ENCODE results near the gene TASP1.
A peak's percentile ranks its signal among the peaks of the same experiment; 100 is the strongest.

Gene TASP1

DNA sequence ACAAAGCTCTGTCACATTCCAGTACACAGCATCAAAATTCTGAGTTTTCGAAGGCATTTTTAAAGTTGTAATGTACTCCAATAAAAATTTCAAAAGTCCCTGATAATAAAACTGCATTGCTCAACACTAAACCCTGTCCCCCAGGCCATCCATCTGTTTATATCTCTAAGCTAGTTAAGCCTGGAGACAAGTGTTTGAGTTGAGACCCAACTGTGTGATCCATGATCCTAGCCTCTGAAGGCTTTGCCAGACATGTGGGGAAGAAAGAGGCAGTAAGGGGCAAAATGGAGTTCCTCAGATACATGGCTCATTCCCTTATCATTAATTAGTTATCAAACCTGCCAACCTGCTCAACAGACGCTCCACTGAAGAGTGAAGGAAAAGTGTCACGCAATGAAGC, 219.3 kb downstream of the TASP1 start:
- H3K4me3 ChIP-seq: no peak overlapping the region
- H3K27me3 ChIP-seq: no peaks in the 10 kb centered on the region
- H3K9me3 ChIP-seq (replicated peaks in 1 of 11): no peaks in the 10 kb centered on the region
- H3K27ac ChIP-seq: no peak overlapping the region
- no peak overlapping the region for H3K9ac ChIP-seq
- no peak for TF ChIP-seq Cebpa-rat (IDR thresholded peaks at IDR 0.05)
- H3K4me2 ChIP-seq: peak overlapping the region in 2 of 11 experiments; percentile 26 to 34; a peak in 1 of 22 replicates
- H3K4me1 ChIP-seq: peaks cover 0 to 14% (median 5%) of the 10 kb centered on the region in 10 experiments; a peak in 8 of 20 replicates
- peaks cover 7 to 32% (median 15%) of the 10 kb centered on the region in 11 experiments for H3K36me3 ChIP-seq
- no peaks in the 10 kb centered on the region for H4K20me1 ChIP-seq

DNA sequence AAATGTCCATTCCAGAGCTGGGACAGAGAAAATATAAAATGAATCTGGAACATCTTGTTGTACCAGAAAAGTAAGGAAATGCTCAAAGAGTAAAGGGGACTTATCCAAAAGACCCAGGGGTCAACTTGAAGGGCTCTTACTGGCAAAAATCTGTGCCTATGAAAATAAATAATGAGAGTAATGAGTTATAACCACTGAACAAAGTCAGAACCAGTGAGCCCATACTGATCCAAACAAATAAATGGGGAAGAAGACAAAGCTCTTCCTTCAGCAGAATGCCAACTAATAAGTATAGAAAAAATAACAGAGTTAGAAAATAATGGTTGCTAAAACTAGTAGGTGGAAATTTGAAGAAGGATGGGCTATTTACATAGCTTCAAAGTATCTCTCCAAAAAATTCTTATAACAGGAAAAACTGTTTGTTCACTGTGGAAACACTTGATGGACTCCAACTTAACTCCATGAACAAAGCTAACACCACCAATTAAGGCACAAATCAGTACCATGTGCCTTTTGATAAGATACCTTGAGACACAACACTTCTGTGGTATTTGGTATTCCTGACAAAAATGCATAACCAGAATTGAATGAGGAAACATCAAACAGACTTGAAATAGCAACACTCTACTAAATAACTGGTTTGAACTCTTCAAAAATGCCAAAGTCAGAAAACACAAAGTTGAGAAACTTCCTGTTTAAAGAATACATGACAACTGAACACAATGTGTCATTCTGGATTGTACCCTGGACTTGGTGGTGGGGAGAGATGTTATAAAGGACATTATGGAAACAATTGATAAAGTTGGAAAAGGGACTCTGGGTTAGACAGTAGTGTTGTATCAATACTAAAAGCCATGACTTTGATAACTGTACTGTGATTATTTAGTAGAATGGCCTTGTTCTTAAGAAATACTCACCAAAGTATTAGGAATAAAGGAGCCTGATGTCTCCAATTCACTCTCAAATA, 220.2 kb downstream of the TASP1 start:
- no peak overlapping the region for H3K9ac ChIP-seq
- peaks cover 0 to 14% (median 5%) of the 10 kb centered on the region in 10 experiments; a peak in 8 of 20 replicates for H3K4me1 ChIP-seq

DNA sequence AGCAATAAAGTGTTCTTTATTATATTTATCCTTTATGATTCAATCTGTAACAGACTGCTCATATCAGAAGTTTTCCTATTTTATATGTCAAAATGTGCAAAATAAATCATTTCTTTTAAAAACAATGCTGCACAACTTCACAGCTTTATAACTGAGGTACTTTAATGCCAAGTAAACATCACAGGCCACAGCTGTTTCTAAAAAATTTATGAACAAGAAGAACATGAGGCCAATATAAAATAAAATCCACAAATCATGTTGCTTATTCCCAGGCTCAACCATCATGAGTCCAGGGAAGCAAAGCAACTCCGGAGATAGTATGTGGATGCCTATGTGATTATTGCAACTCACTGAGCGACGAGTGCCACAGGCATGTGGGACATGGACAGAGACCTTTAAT, 222.2 kb downstream of the TASP1 start:
- no peak overlapping the region for H3K4me3 ChIP-seq
- H3K4me2 ChIP-seq: no peak overlapping the region
- H3K9me3 ChIP-seq (replicated peaks in 1 of 11): no peaks in the 10 kb centered on the region
- no peaks in the 10 kb centered on the region for H3K27me3 ChIP-seq
- peaks cover 8 to 41% (median 18%) of the 10 kb centered on the region in 11 experiments for H3K36me3 ChIP-seq
- H4K20me1 ChIP-seq: no peaks in the 10 kb centered on the region
- peaks cover 0 to 14% (median 5%) of the 10 kb centered on the region in 10 experiments; a peak in 8 of 20 replicates for H3K4me1 ChIP-seq
- H3K27ac ChIP-seq: no peak overlapping the region
- H3K9ac ChIP-seq: no peak overlapping the region
- no peak for TF ChIP-seq Cebpa-rat (IDR thresholded peaks at IDR 0.05)

More for the DNA sequence above, 220.2 kb downstream of the TASP1 start:
- Histone ChIP-seq H3K27ac (no peak overlapping the region), H3K4me3 (no peak overlapping the region), H4K20me1 (no peaks in the 10 kb centered on the region), H3K27me3 (no peaks in the 10 kb centered on the region), H3K4me2 (peak overlapping the region in 5 of 11 experiments; percentile 0 to 42 (median 28); a peak in 5 of 22 replicates), H3K36me3 (peaks cover 7 to 32% (median 15%) of the 10 kb centered on the region in 11 experiments), H3K9me3 (replicated peaks in 1 of 11) (no peaks in the 10 kb centered on the region)
- TF ChIP-seq Cebpa-rat (IDR thresholded peaks at IDR 0.05): no peak

DNA sequence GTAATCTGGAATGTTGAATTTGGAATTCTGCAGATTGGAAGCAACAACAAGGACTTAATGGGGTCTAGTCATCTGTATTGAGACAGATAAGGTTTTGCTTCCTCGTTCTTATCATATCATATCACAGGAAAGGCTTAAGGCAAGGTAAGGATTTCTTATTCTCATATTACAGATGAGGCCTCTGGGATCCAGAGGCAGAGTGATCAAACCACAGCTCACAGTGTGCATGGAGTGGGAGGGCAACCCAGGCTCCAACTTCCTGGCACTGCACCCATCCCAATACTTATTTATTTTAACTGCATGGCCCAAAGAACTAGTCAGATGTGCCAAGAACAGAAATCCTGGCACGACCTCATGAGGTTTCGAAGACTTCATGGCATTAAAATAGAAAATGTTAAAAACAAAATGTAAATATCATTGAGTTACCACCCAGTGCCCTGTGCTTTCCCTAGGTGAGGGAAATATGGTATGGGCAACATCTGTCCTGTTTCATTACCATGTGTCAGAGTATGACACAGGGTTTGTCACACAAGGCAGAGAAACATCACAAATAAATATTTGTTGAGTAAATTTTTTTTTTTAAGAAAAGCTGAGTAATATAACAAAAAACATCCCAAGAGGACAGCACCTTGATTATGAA, 225.8 kb downstream of the TASP1 start:
- Histone ChIP-seq H3K27me3 (no peaks in the 10 kb centered on the region), H3K4me3 (no peak overlapping the region), H3K9ac (no peak overlapping the region), H4K20me1 (no peaks in the 10 kb centered on the region), H3K9me3 (replicated peaks in 1 of 11) (peaks cover 0 to 3% (median 0%) of the 10 kb centered on the region in 11 experiments; a peak in 1 of 22 replicates), H3K4me1 (peaks cover 0 to under 1% (median 0%) of the 10 kb centered on the region in 10 experiments; a peak in 1 of 20 replicates), H3K36me3 (peaks cover 8 to 38% (median 21%) of the 10 kb centered on the region in 11 experiments), H3K4me2 (no peak overlapping the region), H3K27ac (no peak overlapping the region)
- TF ChIP-seq Cebpa-rat (IDR thresholded peaks at IDR 0.05): no peak

DNA sequence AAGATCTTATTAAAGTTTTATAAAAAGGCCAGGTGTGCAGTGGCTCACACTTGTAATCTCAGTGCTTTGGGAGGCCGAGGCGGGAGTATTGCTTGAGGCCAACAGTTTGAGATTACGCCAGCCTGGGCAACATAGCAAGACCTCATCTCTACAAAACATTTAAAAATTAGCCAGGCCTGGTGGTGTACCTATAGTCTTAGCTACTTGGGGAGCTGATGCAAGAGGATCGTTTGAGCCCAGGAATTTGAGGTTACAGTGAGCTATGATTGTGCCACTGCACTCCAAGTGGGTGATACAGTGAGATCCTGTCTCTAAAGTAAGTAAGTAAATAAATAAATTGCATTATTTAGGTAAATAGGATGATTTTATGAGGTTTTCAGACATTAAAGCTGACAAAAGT, 234.4 kb downstream of the TASP1 start:
- peaks cover 0 to 9% (median 0%) of the 10 kb centered on the region in 11 experiments; a peak in 4 of 22 replicates for H3K9me3 ChIP-seq (replicated peaks in 1 of 11)

DNA sequence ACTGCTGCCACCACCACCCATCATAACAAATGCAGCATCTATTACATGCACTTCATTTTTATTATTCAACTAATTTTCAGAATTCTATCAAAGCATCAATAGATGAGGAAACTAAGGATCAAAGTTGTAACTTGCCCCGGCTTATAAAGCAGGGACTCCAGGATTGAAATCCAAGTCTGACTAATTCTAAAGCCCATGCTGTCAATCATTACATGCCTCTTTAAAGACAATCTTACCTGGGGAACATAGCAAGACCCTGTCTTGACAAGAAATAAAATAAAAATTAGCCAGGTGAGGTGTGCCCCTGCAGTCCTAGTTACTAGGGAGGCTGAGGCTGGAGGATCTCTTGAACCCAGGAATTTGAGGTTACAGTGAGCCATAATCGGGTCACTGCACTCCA, 235.3 kb downstream of the TASP1 start:
- Histone ChIP-seq H3K9ac (no peak overlapping the region), H3K27me3 (no peaks in the 10 kb centered on the region), H4K20me1 (no peaks in the 10 kb centered on the region), H3K4me1 (peaks cover 0 to 5% (median under 1%) of the 10 kb centered on the region in 10 experiments; a peak in 10 of 20 replicates), H3K4me3 (no peak overlapping the region), H3K27ac (no peak overlapping the region), H3K4me2 (no peak overlapping the region), H3K36me3 (peaks cover 0 to 5% (median 0%) of the 10 kb centered on the region in 11 experiments; a peak in 3 of 22 replicates), H3K9me3 (replicated peaks in 1 of 11) (peaks cover 0 to 9% (median 0%) of the 10 kb centered on the region in 11 experiments; a peak in 4 of 22 replicates)
- TF ChIP-seq Cebpa-rat (IDR thresholded peaks at IDR 0.05): no peak

More for the DNA sequence above, 234.4 kb downstream of the TASP1 start:
- no peaks in the 10 kb centered on the region for H4K20me1 ChIP-seq
- no peak overlapping the region for H3K4me2 ChIP-seq
- H3K4me1 ChIP-seq: no peaks in the 10 kb centered on the region
- TF ChIP-seq Cebpa-rat (IDR thresholded peaks at IDR 0.05): no peak
- H3K27me3 ChIP-seq: no peaks in the 10 kb centered on the region
- H3K36me3 ChIP-seq: peaks cover 0 to 5% (median 0%) of the 10 kb centered on the region in 11 experiments; a peak in 3 of 22 replicates
- no peak overlapping the region for H3K27ac ChIP-seq
- H3K9ac ChIP-seq: no peak overlapping the region
- no peak overlapping the region for H3K4me3 ChIP-seq

DNA sequence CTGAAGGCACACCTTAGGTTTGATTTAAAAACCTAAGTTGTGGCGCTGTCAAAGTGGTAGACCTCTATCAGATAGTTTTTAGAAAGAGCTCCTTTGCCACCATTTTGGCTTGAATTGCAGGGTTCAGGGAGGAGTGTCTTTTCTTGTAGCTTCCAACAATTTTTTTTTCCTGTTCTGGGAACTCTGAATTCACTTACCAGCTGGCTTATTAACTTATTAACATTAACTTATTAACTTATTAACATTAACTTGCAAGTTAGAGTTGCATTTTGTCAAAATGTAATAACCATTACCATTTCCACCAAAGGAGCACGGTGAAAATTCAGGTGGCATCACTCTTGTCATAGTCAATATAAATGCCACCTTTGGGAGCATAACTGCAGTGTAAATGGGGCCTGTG, 235.7 kb downstream of the TASP1 start:
- no peaks in the 10 kb centered on the region for H4K20me1 ChIP-seq
- H3K4me1 ChIP-seq: peaks cover 0 to 10% (median 6%) of the 10 kb centered on the region in 10 experiments; a peak in 13 of 20 replicates
- H3K27ac ChIP-seq: no peak overlapping the region
- TF ChIP-seq Cebpa-rat (IDR thresholded peaks at IDR 0.05): no peak
- H3K27me3 ChIP-seq: no peaks in the 10 kb centered on the region
- H3K36me3 ChIP-seq: peaks cover 0 to 4% (median 0%) of the 10 kb centered on the region in 11 experiments; a peak in 3 of 22 replicates
- peaks cover 0 to 6% (median 0%) of the 10 kb centered on the region in 11 experiments; a peak in 3 of 22 replicates for H3K9me3 ChIP-seq (replicated peaks in 1 of 11)
- no peak overlapping the region for H3K4me2 ChIP-seq
- no peak overlapping the region for H3K4me3 ChIP-seq
- H3K9ac ChIP-seq: no peak overlapping the region

DNA sequence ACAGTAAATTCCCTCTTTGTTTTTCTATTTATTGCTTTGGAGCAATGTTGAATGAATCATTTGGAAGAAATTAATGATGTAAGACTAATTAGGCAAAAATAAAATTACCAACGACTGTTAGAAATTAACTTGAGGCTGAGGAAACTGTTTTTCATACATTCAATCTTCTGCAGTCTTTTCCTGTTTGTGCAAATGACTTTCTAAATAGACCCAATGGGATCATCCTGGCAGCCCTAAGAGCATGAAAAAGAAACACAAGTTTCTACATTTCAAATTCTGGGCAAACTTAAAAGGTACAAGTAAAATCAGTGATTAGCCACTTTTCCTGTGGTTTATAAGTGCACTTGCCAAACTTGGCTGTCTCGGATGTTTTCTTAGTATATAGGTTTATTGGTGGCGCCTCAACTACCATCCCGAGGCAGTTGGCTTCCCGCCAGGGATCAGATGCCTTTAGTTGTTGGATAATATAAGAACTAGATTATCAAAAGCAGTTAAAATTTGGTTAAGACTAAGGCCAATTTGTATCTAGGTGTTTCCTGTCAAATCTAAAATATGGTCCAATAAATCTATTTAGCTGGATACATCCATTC, 236.5 kb downstream of the TASP1 start:
- Histone ChIP-seq H3K4me3 (no peak overlapping the region), H3K27me3 (no peaks in the 10 kb centered on the region), H3K9ac (no peak overlapping the region), H3K9me3 (replicated peaks in 1 of 11) (peaks cover 0 to under 1% (median 0%) of the 10 kb centered on the region in 11 experiments; a peak in 2 of 22 replicates), H3K4me2 (no peak overlapping the region), H4K20me1 (no peaks in the 10 kb centered on the region), H3K27ac (no peak overlapping the region), H3K36me3 (no peaks in the 10 kb centered on the region; a peak in 1 of 22 replicates), H3K4me1 (peaks cover 0 to 17% (median 13%) of the 10 kb centered on the region in 10 experiments; a peak in 15 of 20 replicates)
- TF ChIP-seq Cebpa-rat (IDR thresholded peaks at IDR 0.05): no peak
